PC-3 (cell line): Measurements from ENCODE around the gene MPST. TPM values are rescaled to one million over a fixed set of nuclear protein-coding genes. Genes with fewer than 3 reads are reported as not detected.

Source experiments
- ATAC-seq: fragments of 200-7000 bp; cut with Tn5 transposase; 2 replicates; pipeline ENCODE4 v1.9.1; 2020; ENCODE audit warnings: mild to moderate bottlenecking, moderate library complexity
- BruUV-seq: library from RNA; stranded (reverse); fragments of 400-500 nt; replicated peaks from 2 replicates; lab custom pipeline; 2021; lab: Mats Ljungman, UMichigan
- CTCF ChIA-PET: fragments of 300-600 bp; sonication (Branson Sonifier 250); formaldehyde crosslinking; loops from one replicate; lab custom pipeline; 2022; ENCODE audit warnings: antibody characterized with exemption; lab: Charles Lee
- POLR2A ChIA-PET: fragments of 300-600 bp; sonication (Branson Sonifier 250); formaldehyde crosslinking; loops from one replicate; lab custom pipeline; 2022; ENCODE audit warnings: antibody characterized with exemption; ENCODE audit not compliant: unreplicated experiment; lab: Charles Lee
- DNase-seq: peaks from one replicate; pipeline ENCODE4 v3.0.0-alpha.2; 2015
- H2AFZ ChIP-seq: fragments of 300-600 bp; sonication (generic); 2 replicates; pipeline ENCODE4 v1.6.0; 2016; ENCODE audit warnings: antibody characterized with exemption, low read length
- H3F3A ChIP-seq: fragments of 300-600 bp; sonication (generic); one replicate; pipeline ENCODE4 v1.6.0; 2017; ENCODE audit warnings: antibody characterized with exemption, low read length, control low read depth, mild to moderate bottlenecking; ENCODE audit not compliant: unreplicated experiment
- H3K27ac ChIP-seq: fragments of 300-600 bp; sonication (generic); 2 replicates; pipeline ENCODE4 v1.5.1; 2016; ENCODE audit warnings: mild to moderate bottlenecking, low read length
- H3K27me3 ChIP-seq: fragments of 300-600 bp; sonication (generic); 2 replicates; pipeline ENCODE4 v1.6.1; 2016; ENCODE audit warnings: low read length, mixed read lengths
- H3K36me3 ChIP-seq: fragments of 300-600 bp; sonication (generic); 2 replicates; pipeline ENCODE4 v1.6.1; 2016; ENCODE audit warnings: low read depth, mixed run types, low read length, mixed read lengths
- H3K4me1 ChIP-seq: fragments of 300-600 bp; sonication (generic); 2 replicates; pipeline ENCODE4 v1.5.1; 2016; ENCODE audit warnings: low read length; ENCODE audit not compliant: insufficient read depth
- H3K4me2 ChIP-seq: fragments of 300-600 bp; sonication (generic); 2 replicates; pipeline ENCODE4 v1.6.0; 2016; ENCODE audit warnings: low read length
- H3K4me3 ChIP-seq: fragments of 300-600 bp; sonication (generic); 2 replicates; pipeline ENCODE4 v1.5.1; 2016; ENCODE audit warnings: mild to moderate bottlenecking, low read length, mixed read lengths
- H3K79me2 ChIP-seq: fragments of 300-600 bp; sonication (generic); 2 replicates; pipeline ENCODE4 v1.6.1; 2017; ENCODE audit warnings: low read length, mixed read lengths
- H3K9ac ChIP-seq: fragments of 300-600 bp; sonication (generic); 2 replicates; pipeline ENCODE4 v1.6.0; 2016; ENCODE audit warnings: mild to moderate bottlenecking, low read length
- H3K9me2 ChIP-seq: fragments of 300-600 bp; sonication (generic); replicated peaks from 2 replicates; pipeline ENCODE4 v1.6.1; 2016; ENCODE audit warnings: mixed run types, low read length, mixed read lengths
- H3K9me3 ChIP-seq: fragments of 300-600 bp; sonication (generic); 2 replicates; pipeline ENCODE4 v1.6.1; 2016; ENCODE audit warnings: low read length, mixed read lengths
- H4K20me1 ChIP-seq: fragments of 300-600 bp; sonication (generic); 2 replicates; pipeline ENCODE4 v1.6.1; 2016; ENCODE audit warnings: low read length, mixed read lengths
- EZH2 ChIP-seq: fragments of 300-600 bp; sonication (generic); IDR thresholded peaks from one replicate; pipeline ENCODE4 v1.6.1; 2017; ENCODE audit warnings: antibody characterized with exemption, mild to moderate bottlenecking, low read length; ENCODE audit not compliant: unreplicated experiment
- EZH2phosphoT487 ChIP-seq: fragments of 300-600 bp; sonication (generic); IDR thresholded peaks from 2 replicates; pipeline ENCODE4 v1.6.1; 2018; ENCODE audit warnings: mild to moderate bottlenecking, antibody characterized with exemption, low read length, borderline replicate concordance
- intact Hi-C: fragments of 100-400 bp; cut with micrococcal nuclease; formaldehyde crosslinking; loops from 2 replicates; pipeline ENCODE4 v1.9.0; 2023
- total RNA-seq: library from RNA; depleted of rRNA; stranded (reverse); fragments of >200 nt; gene quantifications from 2 replicates; pipeline ENCODE4 v1.2.3, GENCODE V29; 2014; rRNA removed
- TF ChIP-seq, protein P1 (sequence below): fragments of 300-600 bp; sonication (generic); conservative IDR thresholded peaks from 2 replicates; pipeline ENCODE4 v1.5.1; 2017; ENCODE audit warnings: antibody characterized with exemption, low read depth, mild to moderate bottlenecking, low read length

Gene MPST
- total RNA-seq, 1 experiment from 2014 or later: 97.0 TPM

DNA sequence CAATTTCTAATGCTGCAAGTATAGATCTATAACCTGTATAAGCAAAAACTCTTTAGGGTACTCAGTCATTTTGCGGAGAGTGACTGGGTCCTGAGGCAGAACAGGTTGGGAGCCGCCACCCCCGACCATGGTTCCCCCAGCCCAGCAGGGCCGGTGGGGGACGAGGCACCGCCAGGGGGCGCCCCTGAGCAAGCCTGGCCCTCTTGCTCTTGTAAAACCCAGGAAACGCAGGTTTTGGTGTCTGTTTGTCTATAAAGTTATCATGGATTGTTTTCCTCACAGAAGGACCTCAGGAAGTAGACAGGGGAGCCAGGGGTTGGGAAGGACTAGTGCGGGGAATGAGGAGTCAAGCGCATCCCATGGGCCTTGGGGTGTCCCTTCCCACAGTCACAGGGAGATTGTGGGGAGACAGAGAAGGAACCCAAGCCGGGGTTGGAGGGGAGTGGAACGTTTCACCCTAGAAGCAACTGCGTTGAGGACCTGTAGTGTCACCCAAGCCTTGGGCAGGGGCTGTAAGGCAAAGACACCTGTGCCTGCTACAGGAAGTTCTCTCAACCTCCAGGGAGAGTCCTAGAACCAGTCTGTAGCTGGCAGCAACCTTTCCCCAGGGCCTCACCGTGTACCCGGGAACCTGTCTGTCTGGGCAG lies 58.4 kb downstream of the MPST start:
- ATAC-seq (peak; percentile 50; the same call in 1 of the 2 replicates), DNase-seq (peak; percentile 58)
- H3K27ac ChIP-seq: no peak overlapping the region
- 0 out of 2 replicates have a peak overlapping the region, but pooled peaks have one; percentile 37 for H2AFZ ChIP-seq
- CTCF ChIA-PET: no interaction called here
- intact Hi-C loops: loop anchor here (10.0 kb wide), 1 partner anchor 117 kb away; no protein-coding TSS in a partner anchor
- no peaks in the 10 kb centered on the region for H3K4me1 ChIP-seq
- no peaks in the 10 kb centered on the region for H3K9me3 ChIP-seq
- H3K4me2 ChIP-seq: no peak overlapping the region
- H3F3A ChIP-seq: no peaks in the 10 kb centered on the region
- TF ChIP-seq EZH2phosphoT487 (no peak), EZH2 (no peak)
- TF ChIP-seq, protein P1, sequence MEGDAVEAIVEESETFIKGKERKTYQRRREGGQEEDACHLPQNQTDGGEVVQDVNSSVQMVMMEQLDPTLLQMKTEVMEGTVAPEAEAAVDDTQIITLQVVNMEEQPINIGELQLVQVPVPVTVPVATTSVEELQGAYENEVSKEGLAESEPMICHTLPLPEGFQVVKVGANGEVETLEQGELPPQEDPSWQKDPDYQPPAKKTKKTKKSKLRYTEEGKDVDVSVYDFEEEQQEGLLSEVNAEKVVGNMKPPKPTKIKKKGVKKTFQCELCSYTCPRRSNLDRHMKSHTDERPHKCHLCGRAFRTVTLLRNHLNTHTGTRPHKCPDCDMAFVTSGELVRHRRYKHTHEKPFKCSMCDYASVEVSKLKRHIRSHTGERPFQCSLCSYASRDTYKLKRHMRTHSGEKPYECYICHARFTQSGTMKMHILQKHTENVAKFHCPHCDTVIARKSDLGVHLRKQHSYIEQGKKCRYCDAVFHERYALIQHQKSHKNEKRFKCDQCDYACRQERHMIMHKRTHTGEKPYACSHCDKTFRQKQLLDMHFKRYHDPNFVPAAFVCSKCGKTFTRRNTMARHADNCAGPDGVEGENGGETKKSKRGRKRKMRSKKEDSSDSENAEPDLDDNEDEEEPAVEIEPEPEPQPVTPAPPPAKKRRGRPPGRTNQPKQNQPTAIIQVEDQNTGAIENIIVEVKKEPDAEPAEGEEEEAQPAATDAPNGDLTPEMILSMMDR: peak; percentile 87
- no peak overlapping the region for H3K4me3 ChIP-seq
- no peaks in the 10 kb centered on the region for H4K20me1 ChIP-seq
- no peak overlapping the region for H3K9ac ChIP-seq
- no peaks in the 10 kb centered on the region for H3K79me2 ChIP-seq
- POLR2A ChIA-PET: no interaction called here
- H3K9me2 ChIP-seq: no peaks in the 10 kb centered on the region
- 0 out of 2 replicates have a peak, but pooled peaks cover 8% of the 10 kb centered on the region for H3K27me3 ChIP-seq
- BruUV-seq: no TSS peak
- no peaks in the 10 kb centered on the region for H3K36me3 ChIP-seq

DNA sequence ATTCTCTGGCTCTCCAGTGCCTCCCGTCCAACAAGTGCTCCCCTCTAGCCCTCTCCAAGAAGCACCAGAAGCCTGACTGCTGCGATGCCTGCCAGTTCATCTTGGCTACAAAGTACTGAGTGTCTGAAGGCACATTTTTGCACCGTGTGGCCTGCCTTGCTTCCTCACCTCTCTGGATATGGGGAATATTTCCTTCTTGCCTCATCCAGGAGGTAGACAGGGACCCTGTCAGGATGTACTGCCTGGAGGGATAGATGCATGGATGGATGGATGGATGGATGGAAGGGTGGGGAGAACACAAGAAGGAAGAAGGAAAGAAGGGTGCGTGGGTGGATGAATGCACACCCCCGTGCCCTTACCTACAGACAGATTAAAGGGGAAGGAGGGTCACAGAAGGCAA lies 59.6 kb downstream of the MPST start:
- no peak overlapping the region for H3K9ac ChIP-seq
- no peaks in the 10 kb centered on the region for H3K4me1 ChIP-seq
- no peak overlapping the region for H3K4me2 ChIP-seq
- H3K4me3 ChIP-seq: no peak overlapping the region
- H3K79me2 ChIP-seq: no peaks in the 10 kb centered on the region
- ChIA-PET POLR2A (no interaction called here), CTCF (no interaction called here)
- no peaks in the 10 kb centered on the region for H3K36me3 ChIP-seq
- no peak overlapping the region for H3K27ac ChIP-seq
- no peaks in the 10 kb centered on the region for H3K9me3 ChIP-seq
- no peaks in the 10 kb centered on the region for H3K9me2 ChIP-seq
- TF ChIP-seq, protein P1: no peak
- TF ChIP-seq EZH2phosphoT487 (no peak), EZH2 (no peak)
- intact Hi-C loops: loop anchor here (10.0 kb wide), 1 partner anchor 116 kb away; no protein-coding TSS in a partner anchor
- no peak for DNase-seq
- no peak overlapping the region for H2AFZ ChIP-seq
- ATAC-seq: no peak
- H3K27me3 ChIP-seq: 0 out of 2 replicates have a peak, but pooled peaks cover 8% of the 10 kb centered on the region
- no TSS peak for BruUV-seq
- H4K20me1 ChIP-seq: no peaks in the 10 kb centered on the region
- H3F3A ChIP-seq: no peaks in the 10 kb centered on the region

Other genes starting within 250 kb of the MPST start
- 19.9 and 23.3 TPM in 2 replicates for gene IFT27, start 243.6 kb upstream of the MPST start, total RNA-seq
- gene PVALB, start 202.7 kb upstream of the MPST start, total RNA-seq: not detected in 2 replicates
- 0.47 TPM in 1 of 2 replicates, not detected in the other for gene NCF4, start 158.7 kb upstream of the MPST start, total RNA-seq
- 0.12 TPM in 1 of 2 replicates, not detected in the other for gene CSF2RB, start 106.1 kb upstream of the MPST start, total RNA-seq
- 31.7 and 35.9 TPM in 2 replicates for gene TST, start 295 bp upstream of the MPST start, total RNA-seq
- gene KCTD17, start 32.0 kb downstream of the MPST start, total RNA-seq: 22.1 and 25.9 TPM in 2 replicates
- 0.04 TPM in 1 of 2 replicates, not detected in the other for gene TMPRSS6, start 90.0 kb downstream of the MPST start, total RNA-seq
- not detected in 2 replicates for gene IL2RB, start 130.2 kb downstream of the MPST start, total RNA-seq
- 3.8 and 5.5 TPM in 2 replicates for gene C1QTNF6, start 168.5 kb downstream of the MPST start, total RNA-seq
- gene SSTR3, start 192.7 kb downstream of the MPST start, total RNA-seq: 0.55 TPM in 1 of 2 replicates, not detected in the other
- 50.5 and 54.5 TPM in 2 replicates for gene RAC2, start 224.5 kb downstream of the MPST start, total RNA-seq